ENCODE data around the gene FHDC1. TPM values are rescaled to one million over a fixed set of nuclear protein-coding genes. Genes with fewer than 3 reads are reported as not detected.

The FHDC1 gene
- total RNA-seq, 4 donors from 2014 or later, result 4.5 to 12.8 (median 8.5) TPM

DNA sequence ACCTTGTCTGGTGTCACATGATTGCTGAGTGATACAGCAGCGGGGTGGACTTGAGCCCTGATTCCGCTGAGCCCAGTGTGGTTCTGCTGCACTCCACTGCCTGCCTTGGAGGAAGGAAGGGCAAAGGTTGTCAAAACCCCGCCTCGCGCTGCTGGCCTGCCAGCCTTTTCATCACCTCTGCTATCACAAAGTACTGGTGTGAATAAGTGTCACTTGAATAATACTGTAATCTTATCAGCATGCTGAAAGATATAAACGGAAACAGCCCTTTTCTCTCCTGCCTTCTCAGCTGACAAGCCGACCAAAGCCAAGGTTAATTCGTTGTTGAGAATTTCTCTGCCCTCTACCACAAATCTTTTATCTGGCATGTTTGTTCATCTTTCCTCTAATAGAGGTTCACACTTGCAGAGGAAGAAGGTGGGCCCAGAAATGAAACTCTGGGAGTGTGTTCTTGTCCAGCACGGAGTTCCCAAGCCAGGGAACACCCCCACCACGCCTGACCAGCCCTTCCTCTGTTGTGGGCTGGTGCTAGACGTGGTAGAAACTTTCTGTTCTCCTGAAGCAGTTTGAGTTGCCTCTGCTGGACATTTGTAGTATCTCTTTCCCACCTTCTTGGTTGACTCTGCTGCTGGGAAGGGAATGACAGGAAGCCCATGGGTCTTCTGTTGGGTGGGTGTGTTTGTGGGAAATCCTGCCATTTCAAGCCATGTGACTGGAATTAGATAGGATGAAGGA, 21.5 kb downstream of the FHDC1 start:
- Histone ChIP-seq H3K4me1 (peaks cover 0 to 36% (median 7%) of the 10 kb centered on the region in 3 donors), H3K27me3 (peaks cover 0 to 2% (median 0%) of the 10 kb centered on the region in 4 donors), H3K27ac (peak overlapping the region in 3 of 4 donors; percentile 11 to 66 (median 56)), H3K36me3 (peaks cover 0 to 40% (median 0%) of the 10 kb centered on the region in 3 donors), H3K4me3 (no peak overlapping the region), H3K9me3 (no peaks in the 10 kb centered on the region)
- TF ChIP-seq POLR2A (IDR thresholded peaks at IDR 0.05) (no peak), CTCF (IDR thresholded peaks at IDR 0.05) (no peak)
- DNase-seq, result no peak
- 62 to 70% methylated on average over 9 to 11 of the region's 11 CpGs for whole genome bisulfite sequencing, 2 donors
- intact Hi-C loops (cut with DNase I), result no loop called here

DNA sequence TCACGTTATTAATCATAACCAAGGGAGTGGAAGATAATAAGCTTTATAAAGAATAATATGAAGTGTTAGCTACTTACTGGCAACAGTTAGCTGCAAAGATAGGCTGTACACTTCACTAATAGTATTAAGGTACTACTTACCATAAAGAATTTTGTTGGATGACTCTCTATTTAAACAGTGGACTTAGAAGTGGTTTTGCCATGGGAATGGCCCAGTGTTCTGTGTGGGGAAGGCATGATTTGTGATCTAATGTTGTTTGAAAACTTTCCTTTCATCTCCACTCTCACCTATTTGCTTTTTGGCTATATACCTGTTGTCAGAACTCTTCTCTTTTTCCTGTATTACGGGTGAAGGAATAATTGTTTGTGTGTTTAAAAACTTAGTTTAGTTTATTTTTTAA, 23.0 kb downstream of the FHDC1 start:
- intact Hi-C loops (cut with DNase I), result no loop called here
- Histone ChIP-seq H3K9me3 (no peaks in the 10 kb centered on the region), H3K4me1 (peaks cover 0 to 36% (median 7%) of the 10 kb centered on the region in 3 donors), H3K4me3 (no peak overlapping the region), H3K36me3 (peaks cover 0 to 36% (median 0%) of the 10 kb centered on the region in 3 donors), H3K27ac (no peak overlapping the region), H3K27me3 (peaks cover 0 to 2% (median 0%) of the 10 kb centered on the region in 4 donors)
- TF ChIP-seq POLR2A (IDR thresholded peaks at IDR 0.05) (no peak), CTCF (IDR thresholded peaks at IDR 0.05) (no peak)
- no peak for DNase-seq
- 71 to 75% methylated on average over 2 of the region's 2 CpGs for WGBS, 2 donors

- H3K27ac ChIP-seq, result no peak overlapping the region
- intact Hi-C loops (cut with DNase I), result no loop called here
- TF ChIP-seq CTCF (IDR thresholded peaks at IDR 0.05) (no peak), POLR2A (IDR thresholded peaks at IDR 0.05) (no peak)
- H3K4me1 ChIP-seq, result peaks cover 0 to 44% (median 7%) of the 10 kb centered on the region in 3 donors
- WGBS, 2 donors, result 79 to 97% methylated on average over 3 of the region's 3 CpGs
- H3K9me3 ChIP-seq, result no peaks in the 10 kb centered on the region
- H3K27me3 ChIP-seq, result peaks cover 0 to 2% (median 0%) of the 10 kb centered on the region in 4 donors
- no peak overlapping the region for H3K4me3 ChIP-seq
- DNase-seq, result no peak
- peaks cover 0 to 33% (median 0%) of the 10 kb centered on the region in 3 donors for H3K36me3 ChIP-seq
Measured at GRCh38 chr4:152960082-152960481, 24.0 kb downstream of the FHDC1 start.

DNA sequence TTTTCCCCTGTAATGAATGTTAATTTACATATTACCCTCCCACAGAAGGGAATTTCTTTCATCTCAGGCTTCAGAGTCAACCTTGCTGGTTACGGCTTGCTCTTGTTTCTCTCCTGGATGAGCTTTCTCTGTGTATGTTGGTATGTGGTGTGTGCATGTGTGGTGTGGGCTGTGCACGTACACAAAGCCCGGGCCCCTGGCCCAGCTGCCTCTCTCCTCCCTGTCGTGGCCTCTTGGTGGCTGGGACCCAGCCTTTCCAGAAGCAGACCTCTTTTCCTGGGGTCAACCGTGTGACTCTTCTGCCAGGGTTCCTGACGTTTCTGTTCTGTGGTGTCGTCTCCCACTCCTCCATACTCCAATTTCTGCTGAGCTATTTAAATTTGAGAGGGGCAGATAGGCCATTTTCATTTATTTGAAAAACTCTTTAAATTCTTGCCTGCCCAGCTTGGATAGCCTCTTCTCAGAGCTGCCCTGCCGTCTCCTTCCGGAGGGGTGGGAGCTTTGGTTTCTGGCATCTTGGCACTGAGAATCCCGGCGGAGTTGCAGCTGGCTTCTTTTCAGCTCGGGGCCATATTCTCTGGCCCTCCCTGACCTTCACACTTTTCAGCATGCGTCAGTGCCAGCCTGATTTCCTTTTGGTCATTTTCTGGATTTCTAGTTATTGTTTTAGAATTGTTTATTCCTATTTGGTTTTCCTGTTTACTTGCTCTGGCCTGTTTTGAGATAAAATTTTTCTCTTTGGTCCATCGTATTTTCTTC, 25.1 kb downstream of the FHDC1 start:
- peak overlapping the region; percentile 19 to 45 (median 36) for H3K27ac ChIP-seq

More for the DNA sequence above, 25.1 kb downstream of the FHDC1 start:
- 59 to 82% methylated on average over 13 to 14 of the region's 14 CpGs for WGBS, 2 donors
- Histone ChIP-seq H3K27me3 (peaks cover 0 to 2% (median 0%) of the 10 kb centered on the region in 4 donors), H3K36me3 (peaks cover 0 to 28% (median 0%) of the 10 kb centered on the region in 3 donors), H3K4me3 (no peak overlapping the region), H3K9me3 (no peaks in the 10 kb centered on the region), H3K4me1 (peaks cover 0 to 50% (median 7%) of the 10 kb centered on the region in 3 donors)
- TF ChIP-seq CTCF (IDR thresholded peaks at IDR 0.05) (no peak), POLR2A (IDR thresholded peaks at IDR 0.05) (no peak)
- no peak for DNase-seq
- intact Hi-C loops (cut with DNase I), result no loop called here

Data from esophagus squamous epithelium (tissue), 5 donors.